ENCODE measurements around the gene IL20RA.

IL20RA gene

GRCh38 chr6:137011406-137011805 is 33.4 kb downstream of the IL20RA start:
- TF ChIP-seq CTCF (IDR thresholded peaks at IDR 0.05), result no peak
- no peaks in the 10 kb centered on the region for H3K9me3 ChIP-seq
- no peaks in the 10 kb centered on the region for H3K36me3 ChIP-seq
- H3K4me1 ChIP-seq (ENCODE audit: control insufficient read depth in 1 of 2, insufficient read depth in 1 of 2, low read depth in 1 of 2, low read length in 1 of 2), result no peaks in the 10 kb centered on the region
- no peak overlapping the region for H3K4me3 ChIP-seq (ENCODE audit: low read depth in 1 of 2, low read length in 1 of 2)
- H3K27me3 ChIP-seq, result peaks cover 73% of the 10 kb centered on the region
- no peak overlapping the region for H3K27ac ChIP-seq

- H3K4me1 ChIP-seq (ENCODE audit: control insufficient read depth in 1 of 2, insufficient read depth in 1 of 2, low read depth in 1 of 2, low read length in 1 of 2), result no peaks in the 10 kb centered on the region
- H3K27ac ChIP-seq, result no peak overlapping the region
- H3K27me3 ChIP-seq, result peaks cover 66% of the 10 kb centered on the region
- H3K9me3 ChIP-seq, result no peaks in the 10 kb centered on the region
- no peaks in the 10 kb centered on the region for H3K36me3 ChIP-seq
- no peak for TF ChIP-seq CTCF (IDR thresholded peaks at IDR 0.05)
- no peak overlapping the region for H3K4me3 ChIP-seq (ENCODE audit: low read depth in 1 of 2, low read length in 1 of 2)
Measured at GRCh38 chr6:137010128-137010718, 34.5 kb downstream of the IL20RA start.

GRCh38 chr6:137008204-137008603 is 36.6 kb downstream of the IL20RA start:
- Histone ChIP-seq H3K36me3 (no peaks in the 10 kb centered on the region), H3K4me1 (ENCODE audit: control insufficient read depth in 1 of 2, insufficient read depth in 1 of 2, low read depth in 1 of 2, low read length in 1 of 2) (no peaks in the 10 kb centered on the region), H3K4me3 (ENCODE audit: low read depth in 1 of 2, low read length in 1 of 2) (no peak overlapping the region), H3K27ac (no peak overlapping the region), H3K9me3 (no peaks in the 10 kb centered on the region), H3K27me3 (peaks cover 63% of the 10 kb centered on the region)
- TF ChIP-seq CTCF (IDR thresholded peaks at IDR 0.05), result no peak

- no peak overlapping the region for H3K4me3 ChIP-seq (ENCODE audit: low read depth in 1 of 2, low read length in 1 of 2)
- no peaks in the 10 kb centered on the region for H3K9me3 ChIP-seq
- H3K36me3 ChIP-seq, result no peaks in the 10 kb centered on the region
- H3K27ac ChIP-seq, result no peak overlapping the region
- TF ChIP-seq CTCF (IDR thresholded peaks at IDR 0.05), result no peak
- H3K27me3 ChIP-seq, result peaks cover 63% of the 10 kb centered on the region
- no peaks in the 10 kb centered on the region for H3K4me1 ChIP-seq (ENCODE audit: control insufficient read depth in 1 of 2, insufficient read depth in 1 of 2, low read depth in 1 of 2, low read length in 1 of 2)
Measured at GRCh38 chr6:137006056-137006455, 38.7 kb downstream of the IL20RA start.

GRCh38 chr6:137005073-137005472 is 39.7 kb downstream of the IL20RA start:
- Histone ChIP-seq H3K36me3 (no peaks in the 10 kb centered on the region), H3K27me3 (peaks cover 65% of the 10 kb centered on the region)
- no peak for TF ChIP-seq CTCF (IDR thresholded peaks at IDR 0.05)

GRCh38 chr6:137002505-137002904 is 42.3 kb downstream of the IL20RA start:
- H3K4me1 ChIP-seq (ENCODE audit: control insufficient read depth in 1 of 2, insufficient read depth in 1 of 2, low read depth in 1 of 2, low read length in 1 of 2), result no peaks in the 10 kb centered on the region
- no peaks in the 10 kb centered on the region for H3K9me3 ChIP-seq
- H3K4me3 ChIP-seq (ENCODE audit: low read depth in 1 of 2, low read length in 1 of 2), result no peak overlapping the region
- H3K27me3 ChIP-seq, result peaks cover 79% of the 10 kb centered on the region
- no peaks in the 10 kb centered on the region for H3K36me3 ChIP-seq
- TF ChIP-seq CTCF (IDR thresholded peaks at IDR 0.05), result no peak
- H3K27ac ChIP-seq, result no peak overlapping the region

More at GRCh38 chr6:137005073-137005472, 39.7 kb downstream of the IL20RA start:
- H3K9me3 ChIP-seq, result no peaks in the 10 kb centered on the region
- H3K27ac ChIP-seq, result no peak overlapping the region
- H3K4me1 ChIP-seq (ENCODE audit: control insufficient read depth in 1 of 2, insufficient read depth in 1 of 2, low read depth in 1 of 2, low read length in 1 of 2), result no peaks in the 10 kb centered on the region
- no peak overlapping the region for H3K4me3 ChIP-seq (ENCODE audit: low read depth in 1 of 2, low read length in 1 of 2)

Measured in neutrophil (primary cell).